ENCODE measurements around the gene PGGHG. TPM values are rescaled to one million over a fixed set of nuclear protein-coding genes. Genes with fewer than 3 reads are reported as not detected.
"Not testable (repeated sequence)": the region's sequence is repeated elsewhere in the genome, so short reads cannot be mapped to it uniquely, and the experiment has no call there.

Gene PGGHG
- total and polyA plus RNA-seq, 12 donors: 0.55 to 77.2 (median 7.1) TPM

GRCh38 chr11:328012-328411, 39.1 kb downstream of the PGGHG start:
- Histone ChIP-seq H3K4me1 (replicated peaks in 1 of 2) (peaks cover 14 to 26% of the 10 kb centered on the region in 2 donors), H3K36me3 (replicated peaks in 1 of 2) (no peaks in the 10 kb centered on the region), H3K27me3 (no peaks in the 10 kb centered on the region), H3K27ac (no peak overlapping the region), H3K9me3 (replicated peaks in 1 of 3) (no peaks in the 10 kb centered on the region), H3K4me3 (no peak overlapping the region)
- DNase-seq: no peak
- no peak for TF ChIP-seq POLR2A (IDR thresholded peaks at IDR 0.05)
- no peak for TF ChIP-seq CTCF (IDR thresholded peaks at IDR 0.05)
- WGBS, 4 donors: 92 to 96% (median 95%) methylated on average over 10 to 13 of the region's 13 CpGs
- intact Hi-C loops (cut with DNase I): no loop called here

- H3K27ac ChIP-seq; H3K27me3 ChIP-seq; H3K4me3 ChIP-seq; DNase-seq; intact Hi-C loops (cut with DNase I); H3K36me3 ChIP-seq (replicated peaks in 1 of 2); H3K9me3 ChIP-seq (replicated peaks in 1 of 3): not testable (repeated sequence)
- H3K4me1 ChIP-seq (replicated peaks in 1 of 2): peaks cover 14 to 26% of the 10 kb centered on the region in 2 donors
- 87 to 92% (median 89%) methylated on average over 15 of the region's 15 CpGs for WGBS, 4 donors
These were observed 39.7 kb downstream of the PGGHG start for GRCh38 chr11:328516-329100.

GRCh38 chr11:329886-330253, 40.9 kb downstream of the PGGHG start:
- intact Hi-C loops (cut with DNase I): no loop called here
- Histone ChIP-seq H3K9me3 (replicated peaks in 1 of 3) (no peaks in the 10 kb centered on the region), H3K4me3 (no peak overlapping the region), H3K36me3 (replicated peaks in 1 of 2) (no peaks in the 10 kb centered on the region), H3K27ac (no peak overlapping the region), H3K27me3 (no peaks in the 10 kb centered on the region), H3K4me1 (replicated peaks in 1 of 2) (peaks cover 14 to 26% of the 10 kb centered on the region in 2 donors)
- DNase-seq: no peak
- WGBS, 4 donors: 81 to 94% (median 85%) methylated on average over 1 to 2 of the region's 2 CpGs
- no peak for TF ChIP-seq POLR2A (IDR thresholded peaks at IDR 0.05)
- no peak for TF ChIP-seq CTCF (IDR thresholded peaks at IDR 0.05)

DNA sequence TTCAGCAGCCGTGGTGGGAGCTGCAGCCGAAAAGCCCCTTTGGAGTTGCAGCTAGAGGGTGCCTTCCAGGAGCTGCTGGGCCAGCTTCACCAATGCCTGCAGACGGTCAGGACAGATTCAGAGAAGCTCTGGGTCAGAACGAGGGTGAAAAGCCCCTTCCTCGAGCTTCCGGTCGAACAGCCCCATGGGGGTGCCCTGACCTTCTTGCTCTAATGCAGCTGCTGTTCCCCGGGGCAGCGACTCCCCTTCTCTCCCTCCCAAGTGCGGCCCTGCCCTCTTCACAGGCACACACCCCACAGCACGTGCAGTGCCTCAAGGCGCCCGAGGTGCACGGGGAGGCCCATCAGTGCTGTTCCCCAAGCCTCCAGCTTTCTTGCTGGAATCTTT, 41.4 kb downstream of the PGGHG start:
- Histone ChIP-seq H3K36me3 (replicated peaks in 1 of 2) (no peaks in the 10 kb centered on the region), H3K4me3 (no peak overlapping the region), H3K9me3 (replicated peaks in 1 of 3) (no peaks in the 10 kb centered on the region), H3K27ac (no peak overlapping the region), H3K27me3 (no peaks in the 10 kb centered on the region), H3K4me1 (replicated peaks in 1 of 2) (peaks cover 14 to 26% of the 10 kb centered on the region in 2 donors)
- WGBS, 4 donors: 74 to 77% (median 75%) methylated on average over 11 to 14 of the region's 14 CpGs
- DNase-seq: no peak
- TF ChIP-seq POLR2A (IDR thresholded peaks at IDR 0.05) (no peak), CTCF (IDR thresholded peaks at IDR 0.05) (no peak)
- intact Hi-C loops (cut with DNase I): no loop called here

GRCh38 chr11:330694-331357, 41.9 kb downstream of the PGGHG start:
- H3K9me3 ChIP-seq (replicated peaks in 1 of 3): no peaks in the 10 kb centered on the region
- 79 to 85% (median 83%) methylated on average over 26 to 34 of the region's 34 CpGs for WGBS, 4 donors
- intact Hi-C loops (cut with DNase I): no loop called here
- no peak overlapping the region for H3K4me3 ChIP-seq
- DNase-seq: no peak
- no peaks in the 10 kb centered on the region for H3K27me3 ChIP-seq
- no peaks in the 10 kb centered on the region for H3K36me3 ChIP-seq (replicated peaks in 1 of 2)
- H3K27ac ChIP-seq: no peak overlapping the region
- TF ChIP-seq POLR2A (IDR thresholded peaks at IDR 0.05) (no peak), CTCF (IDR thresholded peaks at IDR 0.05) (no peak)
- H3K4me1 ChIP-seq (replicated peaks in 1 of 2): peaks cover 14 to 22% of the 10 kb centered on the region in 2 donors
